Islet of Langerhans (tissue), 1 donor: ENCODE results near the gene PRSS33.

Experiments used
- FAIRE-seq: peaks from one replicate; lab custom pipeline; 2011; peaks lifted over from hg19 to GRCh38; lab: Jason Lieb, UNC

PRSS33 gene, protein sequence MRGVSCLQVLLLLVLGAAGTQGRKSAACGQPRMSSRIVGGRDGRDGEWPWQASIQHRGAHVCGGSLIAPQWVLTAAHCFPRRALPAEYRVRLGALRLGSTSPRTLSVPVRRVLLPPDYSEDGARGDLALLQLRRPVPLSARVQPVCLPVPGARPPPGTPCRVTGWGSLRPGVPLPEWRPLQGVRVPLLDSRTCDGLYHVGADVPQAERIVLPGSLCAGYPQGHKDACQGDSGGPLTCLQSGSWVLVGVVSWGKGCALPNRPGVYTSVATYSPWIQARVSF

DNA sequence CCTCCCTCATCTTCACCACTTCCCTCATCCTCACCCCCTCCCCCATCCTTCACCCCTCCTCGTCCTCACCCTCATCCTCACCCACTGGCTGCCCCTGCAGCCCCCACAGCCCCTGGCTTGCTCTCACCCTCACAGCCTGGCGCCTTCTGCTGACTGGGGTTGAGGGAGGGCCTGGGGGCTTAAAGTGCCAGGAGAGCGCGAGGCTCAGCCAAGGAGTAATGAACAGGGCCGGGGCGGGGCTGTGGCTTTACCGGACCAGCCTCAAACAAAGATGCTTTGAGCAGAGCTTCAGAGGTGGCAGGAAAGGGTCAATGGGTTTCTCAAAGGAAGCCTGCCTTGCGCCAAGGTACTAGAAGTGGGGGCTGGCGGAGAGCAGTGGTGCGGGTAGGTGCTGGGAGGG, at the start of gene PRSS33:
PRSS33 (minus strand) TSS at position 155 of the 400 bp plus-strand sequence. CDS start 1,013 bp downstream, outside the sequence.
- no peak for FAIRE-seq

DNA sequence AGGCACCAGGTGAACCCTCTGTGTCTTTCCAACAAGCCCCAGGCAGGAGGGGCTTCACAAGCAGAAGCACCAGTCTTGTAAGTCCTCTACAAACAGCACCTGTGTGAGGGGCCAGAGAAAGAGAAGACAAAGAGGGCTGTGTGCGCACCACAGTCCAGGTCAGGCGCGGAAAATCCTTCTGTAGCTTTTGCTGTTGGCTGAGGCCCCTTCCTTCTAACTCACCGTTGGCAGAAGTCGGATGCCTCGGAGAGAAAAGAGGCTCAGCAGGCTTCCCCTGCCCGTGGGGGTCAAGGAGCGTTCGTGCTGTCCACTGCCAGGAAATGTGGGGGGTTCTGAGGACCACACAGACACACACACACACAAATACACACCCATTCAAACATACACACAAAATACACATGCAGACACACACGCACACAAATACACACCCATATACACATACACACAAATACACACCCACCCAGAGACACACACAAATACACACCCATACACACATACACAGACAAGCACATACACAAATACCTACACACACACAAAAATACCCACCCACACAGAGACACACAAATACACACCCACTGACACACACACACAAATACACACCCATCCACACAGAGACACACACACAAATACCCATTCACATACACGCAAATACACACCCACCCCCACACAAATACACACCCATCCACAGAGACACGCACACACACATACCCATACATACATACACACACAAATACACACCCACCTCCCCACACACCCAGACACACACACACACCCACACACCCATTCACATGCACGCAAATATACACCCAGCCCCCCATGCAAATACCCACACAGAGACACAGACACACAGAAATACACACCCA, 49.5 kb upstream of the PRSS33 start:
- FAIRE-seq = no peak

DNA sequence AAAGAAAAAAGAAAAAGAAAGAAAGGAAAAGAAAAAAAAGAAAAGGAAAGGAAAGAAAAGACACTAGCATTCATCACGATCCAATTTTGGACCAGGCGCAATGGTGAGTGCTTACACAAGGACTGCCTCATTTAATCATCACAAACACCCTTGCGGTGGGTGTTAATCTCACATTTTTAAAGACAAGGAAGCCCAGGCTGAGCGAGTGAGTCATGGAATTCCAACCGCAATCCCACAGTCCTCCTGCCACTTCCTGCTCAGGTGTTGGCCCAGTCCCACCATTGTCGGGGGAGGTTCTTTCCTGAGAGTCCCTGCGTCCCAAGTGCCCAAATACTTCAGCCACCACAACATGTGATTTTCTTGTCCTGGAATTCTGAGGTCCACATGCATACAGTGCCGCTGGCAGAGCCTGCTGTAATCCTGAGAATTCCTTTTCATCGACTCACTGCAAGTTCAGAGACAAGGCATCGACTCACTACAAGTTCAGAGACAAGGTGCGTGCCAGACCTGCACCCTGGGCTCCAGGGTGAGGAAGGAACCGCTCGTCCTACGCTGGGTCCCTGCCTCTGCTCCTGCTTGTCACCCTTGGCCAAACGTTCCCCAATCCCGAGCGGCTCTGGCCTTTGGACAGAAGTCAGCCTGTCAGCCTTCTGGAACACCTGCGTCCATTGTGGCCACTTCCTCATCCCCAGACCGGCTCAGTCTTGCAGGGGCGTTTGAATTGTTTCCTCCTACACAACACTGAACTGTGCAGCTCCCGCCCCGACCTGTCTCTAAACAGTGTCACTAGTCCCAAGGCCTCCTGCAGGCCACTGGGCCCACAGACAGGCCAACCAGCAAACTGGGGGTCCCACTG, 48.5 kb upstream of the PRSS33 start:
- FAIRE-seq = no peak

DNA sequence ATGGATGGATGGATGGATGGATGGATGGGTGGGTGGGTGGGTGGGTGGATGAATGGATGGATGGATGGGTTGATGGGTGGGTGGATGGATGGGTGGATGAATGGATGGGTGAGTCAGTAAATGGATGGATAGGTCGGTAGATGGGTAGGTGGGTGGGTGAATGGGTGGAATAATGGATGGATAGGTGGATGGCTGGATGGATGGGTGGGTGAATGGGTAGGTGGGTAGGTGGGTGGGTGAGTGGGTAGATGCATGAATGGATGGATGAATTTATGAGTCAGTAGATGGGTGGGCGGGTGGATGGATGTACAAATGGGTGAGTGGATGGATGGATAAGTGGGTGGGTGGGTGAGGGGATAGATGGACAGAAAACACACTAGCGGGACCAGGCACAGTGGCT, 47.6 kb upstream of the PRSS33 start:
- FAIRE-seq = no peak

DNA sequence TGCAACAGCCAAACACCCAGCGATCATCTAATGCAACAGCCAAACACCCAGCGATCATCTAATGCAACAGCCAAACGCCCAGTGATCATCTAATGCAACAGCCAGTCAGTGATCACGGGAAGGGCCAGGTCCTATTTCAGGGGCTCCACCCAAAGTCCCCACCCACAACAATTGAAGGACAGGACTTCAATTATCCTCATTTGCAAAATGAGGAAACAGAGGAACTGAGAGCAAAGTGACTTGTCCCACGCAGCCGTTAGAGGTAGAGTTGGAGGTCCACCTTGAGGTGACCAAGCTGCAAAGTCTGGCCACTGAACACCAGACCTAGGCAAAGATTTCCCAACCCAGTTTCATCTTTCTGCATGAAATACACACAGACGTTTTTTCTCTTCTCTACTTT, 46.4 kb upstream of the PRSS33 start:
- no peak for FAIRE-seq

DNA sequence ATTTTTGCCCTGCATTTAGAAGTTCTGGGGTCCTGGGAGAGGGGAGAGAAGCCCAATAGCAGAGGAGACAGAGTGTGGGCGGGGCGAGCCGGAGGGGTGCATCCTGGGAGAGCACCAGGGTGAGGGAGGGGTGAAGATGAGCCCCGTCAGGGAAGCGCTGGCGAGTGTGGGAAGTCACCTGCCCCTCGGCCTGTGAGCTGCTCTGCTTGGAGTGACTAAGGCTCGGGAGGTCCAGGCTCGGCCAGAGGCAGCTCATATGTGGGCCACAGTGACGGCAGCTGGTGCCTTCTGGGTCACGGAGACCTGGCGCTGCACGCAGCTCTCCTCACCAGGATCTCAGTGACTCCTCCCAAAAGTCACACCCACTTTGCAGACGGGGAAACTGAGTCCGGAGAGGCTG, 43.8 kb upstream of the PRSS33 start:
- FAIRE-seq = no peak

DNA sequence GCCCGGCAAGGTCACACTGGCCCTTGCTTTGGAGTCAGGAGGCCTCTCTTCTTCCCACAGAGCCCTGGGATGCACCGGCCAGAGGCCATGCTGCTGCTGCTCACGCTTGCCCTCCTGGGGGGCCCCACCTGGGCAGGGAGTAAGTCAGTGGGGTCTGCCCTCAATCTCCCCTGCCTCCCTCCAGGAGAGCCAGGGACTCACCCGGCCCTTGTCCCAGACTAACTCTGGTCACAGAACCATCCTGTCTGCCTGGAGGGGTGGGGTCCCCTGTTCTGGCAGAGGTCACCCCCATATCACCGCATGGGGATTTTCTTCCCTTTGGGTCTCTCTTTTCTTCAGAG, 43.0 kb upstream of the PRSS33 start:
- FAIRE-seq = no peak

DNA sequence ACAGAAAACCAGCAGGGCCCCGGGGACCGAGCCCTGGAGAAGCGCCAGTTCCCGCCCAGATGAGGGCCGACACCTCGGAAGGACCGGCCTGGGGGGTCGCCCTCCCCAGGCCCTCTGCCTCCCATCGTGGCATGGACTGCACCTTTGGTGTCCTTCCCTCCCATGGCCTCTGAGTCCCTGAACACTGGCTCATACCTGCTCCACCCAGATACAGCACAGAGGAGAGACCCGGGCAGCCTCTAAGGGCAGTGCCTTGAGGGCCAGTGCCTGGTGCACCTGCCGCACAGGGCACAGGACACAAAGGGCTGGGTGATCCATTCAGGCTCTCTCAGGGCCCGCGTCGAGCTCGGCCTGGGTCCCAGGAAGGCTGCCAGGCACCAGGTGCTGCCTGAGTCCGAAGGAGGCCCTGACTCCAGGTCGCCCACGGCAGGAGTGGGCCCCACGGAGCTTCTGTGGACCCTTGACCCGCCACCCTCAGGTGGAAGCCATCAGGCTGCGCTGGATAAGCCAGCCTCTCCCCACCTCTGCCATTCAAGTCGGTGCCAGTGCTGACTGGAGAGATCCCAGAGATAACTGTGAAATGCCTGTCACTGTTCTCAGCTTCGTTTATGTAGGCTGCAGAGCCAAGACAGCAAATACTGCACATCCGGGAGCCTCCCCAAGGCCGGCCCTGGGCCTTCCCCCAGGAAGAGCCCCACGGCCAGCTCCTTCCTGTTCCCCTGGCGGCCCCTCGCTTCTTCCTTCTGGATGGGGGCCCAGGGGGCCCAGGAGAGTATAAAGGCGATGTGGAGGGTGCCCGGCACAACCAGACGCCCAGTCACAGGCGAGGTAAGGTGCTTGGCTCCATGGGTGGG, 42.4 kb upstream of the PRSS33 start, which contains the start of gene ZG16B:
ZG16B (plus strand) TSS at position 803 of the 854 bp plus-strand sequence. CDS start 139 bp downstream, outside the sequence.
- FAIRE-seq = no peak

DNA sequence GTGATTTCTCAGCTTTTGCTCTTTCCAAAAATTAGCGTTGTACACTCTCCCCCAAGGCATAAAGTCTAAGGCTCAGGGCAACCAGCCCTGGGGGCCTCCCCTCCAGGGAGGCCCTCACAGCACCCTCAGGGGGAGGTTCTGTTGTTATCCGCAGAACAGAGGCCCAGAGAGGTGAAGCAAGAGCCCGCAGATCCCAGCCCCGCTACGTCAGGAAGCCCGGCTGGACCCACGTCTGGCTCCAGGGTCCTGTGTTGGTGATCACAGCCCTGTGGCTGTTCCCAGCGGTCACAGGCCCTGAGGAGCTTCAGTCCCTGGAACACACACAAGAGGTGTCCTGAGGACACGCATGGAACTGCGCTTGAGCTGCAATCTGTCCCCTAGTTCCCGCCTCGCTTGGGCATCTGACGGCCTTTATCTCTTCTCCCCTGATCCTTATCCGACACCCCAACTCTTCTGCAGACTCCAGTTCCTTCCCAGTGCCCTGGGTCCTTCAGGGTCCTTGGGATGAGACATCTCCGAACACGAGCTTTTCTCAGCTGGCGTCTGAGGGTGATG, 41.6 kb upstream of the PRSS33 start:
- FAIRE-seq = no peak

DNA sequence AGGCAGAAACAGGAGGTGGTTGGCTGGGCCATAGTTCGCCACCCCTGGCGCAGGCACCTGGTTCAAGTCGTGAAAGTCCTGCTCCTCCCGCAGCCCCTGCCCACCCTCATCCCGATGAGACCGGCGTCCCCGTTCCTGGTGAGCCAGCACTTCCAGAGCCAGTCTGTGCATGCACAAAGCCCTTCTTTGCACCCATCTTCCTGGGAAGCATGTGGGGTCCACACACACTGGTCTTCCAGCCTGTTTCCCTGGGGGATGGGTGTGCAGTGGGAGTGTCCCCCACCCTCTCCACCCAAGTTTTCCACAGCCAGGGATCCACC, 41.1 kb upstream of the PRSS33 start:
- no peak for FAIRE-seq

DNA sequence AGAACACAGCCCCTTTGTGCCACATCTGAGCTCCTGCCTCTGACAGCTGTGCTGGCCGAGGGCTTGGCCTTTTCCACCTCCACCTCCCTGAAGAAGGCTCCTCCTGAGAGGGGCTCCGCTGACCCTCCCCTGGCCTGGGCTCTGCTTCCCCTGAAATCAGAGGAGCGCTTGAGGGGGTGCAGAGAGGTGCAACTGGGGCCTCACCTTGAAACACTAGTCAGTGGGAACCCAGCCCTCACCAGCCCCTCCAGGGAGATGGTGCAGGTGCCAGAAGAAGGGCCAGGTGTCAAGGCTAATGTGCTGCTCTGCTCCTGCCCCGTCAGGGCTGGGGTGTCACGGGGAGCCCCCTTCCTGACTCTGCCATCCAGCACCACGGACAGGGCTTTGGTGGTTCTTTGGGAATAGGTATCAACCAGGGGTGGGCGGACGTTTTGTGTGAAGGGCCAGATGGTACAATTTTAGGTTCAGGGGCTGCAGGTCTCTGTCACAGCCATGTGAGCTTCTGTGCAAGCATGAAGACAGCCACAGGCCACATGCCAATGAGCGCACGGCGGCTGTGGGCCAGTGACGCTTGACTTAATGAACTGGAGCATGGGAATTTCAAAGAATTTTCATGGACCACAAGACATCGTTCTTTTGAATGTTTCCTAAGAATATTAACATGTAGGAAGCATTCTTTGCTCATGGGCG, 40.6 kb upstream of the PRSS33 start:
- no peak for FAIRE-seq

DNA sequence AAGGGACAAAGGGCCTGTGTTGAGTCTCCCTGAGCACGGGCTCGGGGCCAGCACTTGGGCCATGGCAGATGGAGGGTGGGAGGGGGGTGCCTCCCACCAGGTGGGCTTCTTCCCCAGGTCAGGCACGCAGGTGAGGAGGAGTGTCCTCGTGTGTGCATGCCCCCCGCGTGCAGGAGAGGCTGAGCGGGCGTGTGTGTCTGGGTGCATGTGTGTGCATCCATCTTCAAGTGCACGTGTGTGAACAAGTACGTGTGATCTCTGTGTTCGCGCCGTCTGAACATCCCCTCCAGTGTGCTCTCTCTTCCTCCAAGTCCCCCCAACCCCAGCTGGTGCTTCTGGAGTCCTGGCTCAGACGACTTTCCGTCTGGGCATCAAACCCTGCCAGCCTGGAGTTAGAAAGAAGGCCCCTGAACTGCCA, 40.0 kb upstream of the PRSS33 start:
- no peak for FAIRE-seq

DNA sequence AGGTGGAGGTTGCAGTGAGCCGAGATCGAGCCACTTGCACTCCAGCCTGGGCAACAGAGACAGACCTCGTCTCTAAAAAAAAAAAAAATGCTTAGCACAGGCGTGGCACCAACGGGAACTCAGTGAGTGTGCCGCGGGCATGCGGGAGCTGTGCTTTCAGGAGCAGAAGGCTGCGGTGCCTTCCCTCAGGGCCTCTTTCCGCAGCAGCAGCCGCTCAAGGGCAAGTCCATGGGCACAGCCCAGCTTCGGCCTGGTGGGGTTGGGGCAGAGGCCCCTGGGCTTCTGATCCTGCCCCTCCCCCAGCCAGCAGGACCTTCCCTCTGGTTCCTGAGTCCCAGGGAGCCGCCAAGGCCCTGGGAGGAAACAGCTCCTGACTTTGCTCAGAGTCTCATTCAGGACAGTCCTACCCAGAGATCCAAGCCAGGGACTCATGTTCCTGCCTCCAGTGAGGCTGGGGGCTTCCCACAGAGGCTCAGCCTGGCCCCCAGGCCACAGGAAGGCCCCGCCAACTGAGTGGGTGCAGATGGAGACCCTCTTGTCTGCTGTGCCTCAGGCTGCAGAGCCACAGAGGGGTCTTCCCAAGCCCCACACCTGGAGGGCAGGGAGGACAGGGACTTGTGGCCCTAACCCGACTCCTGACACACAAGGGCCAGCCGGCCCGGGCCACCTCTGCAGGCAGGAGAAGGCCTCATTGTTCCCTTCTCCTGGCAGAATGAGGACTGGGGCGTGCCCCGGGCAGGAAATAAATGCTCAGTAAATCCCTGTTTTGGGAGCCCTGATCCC, 39.4 kb upstream of the PRSS33 start:
- no peak for FAIRE-seq

DNA sequence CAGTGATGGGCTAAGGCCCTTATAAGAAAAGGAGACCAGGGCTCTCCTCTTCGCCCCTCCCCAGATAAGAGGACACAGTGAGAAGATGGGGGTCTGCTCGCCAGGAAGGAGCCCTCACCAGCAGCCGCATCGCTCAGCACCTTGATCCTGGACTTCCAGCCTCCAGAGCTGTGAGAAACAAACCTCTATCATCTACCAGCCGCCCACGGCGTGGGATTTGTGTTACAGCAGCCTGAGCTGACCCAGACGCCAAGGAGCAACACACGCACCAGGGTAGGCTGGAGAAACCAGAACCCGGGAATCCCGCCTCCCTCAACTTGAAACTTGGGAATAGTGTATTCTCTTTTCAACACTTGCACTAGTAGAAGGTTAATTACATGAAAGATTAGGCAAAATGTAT, 38.5 kb upstream of the PRSS33 start:
- FAIRE-seq = no peak

DNA sequence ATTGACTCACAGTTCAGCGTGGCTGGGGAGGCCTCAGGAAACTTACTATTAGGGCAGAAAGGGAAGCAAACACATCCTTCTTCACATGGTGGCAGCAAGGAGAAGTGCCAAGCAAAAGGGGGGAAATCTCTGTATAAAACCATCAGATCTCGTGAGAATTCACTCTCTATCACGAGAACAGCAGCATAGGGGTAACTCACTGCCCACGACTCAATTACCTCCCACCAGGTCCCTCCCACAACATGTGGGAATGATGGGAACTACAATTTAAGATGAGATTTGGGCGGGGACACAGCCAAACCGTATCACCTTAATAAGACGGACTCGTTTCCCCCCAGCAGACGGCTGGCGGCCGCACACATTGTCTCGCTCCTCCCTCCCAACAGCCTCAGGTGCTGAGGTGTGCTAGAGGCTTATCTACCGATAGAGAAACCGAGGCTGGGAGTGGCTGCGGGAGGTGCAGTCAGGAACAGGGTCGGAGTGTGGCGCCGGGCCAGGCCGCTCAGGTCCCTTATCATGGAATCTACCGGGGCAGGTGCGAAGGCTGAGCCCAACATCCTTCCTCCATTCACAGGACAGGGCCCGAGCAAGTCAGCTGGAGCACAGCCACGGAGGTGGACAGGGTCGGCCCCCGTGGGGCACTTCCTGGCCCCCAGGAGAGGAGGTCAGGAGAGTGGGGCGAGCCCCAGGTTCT, 37.8 kb upstream of the PRSS33 start:
- FAIRE-seq = no peak

DNA sequence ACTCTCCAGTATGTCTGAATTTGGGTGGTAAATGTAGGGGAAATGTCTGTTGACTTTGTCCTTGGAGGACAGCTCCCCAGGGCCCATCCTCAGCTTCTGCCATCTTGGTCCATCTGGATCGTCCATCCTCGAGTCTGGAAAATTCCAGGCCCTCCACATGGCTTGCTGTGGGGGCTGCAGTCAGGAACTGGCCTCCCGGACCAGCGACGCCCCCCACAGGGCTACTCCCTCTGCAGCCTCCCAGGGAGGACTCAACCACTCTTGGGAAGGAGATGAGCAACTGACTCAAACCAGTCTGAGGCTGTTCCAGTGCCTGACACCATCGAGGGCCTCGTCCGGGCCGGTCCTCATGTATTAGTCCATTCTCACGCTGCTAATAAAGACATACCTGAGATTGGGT, 37.3 kb upstream of the PRSS33 start:
- FAIRE-seq = no peak

DNA sequence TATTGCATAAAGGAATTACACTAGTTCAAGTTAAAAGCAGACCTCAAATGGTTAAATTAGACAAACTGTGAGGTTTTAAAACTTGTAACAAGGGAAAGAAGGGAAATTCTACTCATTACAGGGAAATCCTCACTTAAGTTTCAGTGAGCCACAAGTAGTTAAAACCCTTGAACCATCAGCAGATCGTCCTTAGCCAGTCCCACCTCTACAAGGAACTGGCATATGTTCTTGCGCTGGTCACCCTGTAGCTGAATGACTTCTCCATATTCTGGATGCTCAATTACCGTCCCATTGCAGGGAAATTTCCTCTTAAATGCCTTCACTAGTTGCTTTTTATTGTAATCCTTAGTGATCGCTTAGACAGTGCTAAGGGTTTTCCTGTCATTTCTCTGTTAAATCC, 35.1 kb upstream of the PRSS33 start:
- FAIRE-seq = no peak

DNA sequence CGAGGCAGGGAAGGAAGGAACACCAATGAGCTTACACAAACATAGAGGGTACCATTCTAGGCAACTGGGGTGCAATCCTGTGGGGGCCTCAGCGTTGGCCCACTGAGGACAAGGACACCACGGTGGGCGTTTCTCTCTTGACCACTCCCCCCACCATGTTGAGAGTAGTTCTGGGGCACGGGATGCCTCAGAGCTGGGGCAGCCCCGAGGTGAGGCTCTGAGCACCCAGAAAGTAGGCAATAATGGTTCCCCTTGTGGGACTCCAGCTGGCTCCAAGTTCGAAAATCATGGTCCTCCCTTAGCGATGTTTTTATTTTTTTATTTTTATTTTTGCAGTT, 34.8 kb upstream of the PRSS33 start:
- FAIRE-seq = no peak

DNA sequence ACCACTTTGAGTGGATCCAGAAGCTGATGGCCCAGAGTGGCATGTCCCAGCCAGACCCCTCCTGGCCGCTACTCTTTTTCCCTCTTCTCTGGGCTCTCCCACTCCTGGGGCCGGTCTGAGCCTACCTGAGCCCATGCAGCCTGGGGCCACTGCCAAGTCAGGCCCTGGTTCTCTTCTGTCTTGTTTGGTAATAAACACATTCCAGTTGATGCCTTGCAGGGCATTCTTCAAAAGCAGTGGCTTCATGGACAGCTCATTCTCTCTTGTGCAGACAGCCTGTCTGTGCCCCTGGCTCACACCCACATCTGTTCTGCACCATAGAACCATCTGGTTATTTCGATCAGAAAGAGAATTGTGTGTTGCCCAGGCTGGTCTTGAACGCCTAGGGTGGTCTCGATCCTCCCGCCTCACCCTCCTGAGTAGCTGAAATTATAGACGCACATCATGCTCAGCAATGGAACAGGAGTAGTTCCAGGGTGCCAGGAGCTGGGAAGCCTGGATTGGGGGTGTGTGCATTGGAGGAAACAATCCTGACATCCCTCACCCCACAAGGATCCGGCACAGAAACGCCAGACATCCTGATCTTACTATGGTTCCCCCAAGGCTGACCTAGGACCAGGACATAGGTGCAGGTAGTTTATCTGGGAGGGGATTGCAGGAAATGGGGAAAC, 34.3 kb upstream of the PRSS33 start:
- no peak for FAIRE-seq
